Activated T-helper 2 cell treated with anti-CD3 and anti-CD28 coated beads, Interferon-gamma antibody, Interleukin-2, Interleukin-4, amounts not matched to agents 10 μg/mL and 5 μg/mL and 100 μg/mL, durations not matched to agents 14 hours and 24 hours and 36 hours (primary cell): Measurements from ENCODE around the gene TTC21B. TPM values are rescaled to one million over a fixed set of nuclear protein-coding genes. Genes with fewer than 3 reads are reported as not detected.

Experiments
- DNase-seq: peaks from one replicate; pipeline ENCODE4 v3.0.0; 2021; ENCODE audit warnings: low spot score
- H3K27ac Mint-ChIP-seq: one replicate; pipeline ENCODE4 v1.8.0; 2021; ENCODE audit warnings: mixed read lengths
- H3K27me3 Mint-ChIP-seq: one replicate; pipeline ENCODE4 v1.8.0; 2021; ENCODE audit warnings: low read depth, mixed read lengths
- H3K36me3 Mint-ChIP-seq: one replicate; pipeline ENCODE4 v1.8.0; 2021; ENCODE audit warnings: low read depth, mixed read lengths
- H3K4me1 Mint-ChIP-seq: one replicate; pipeline ENCODE4 v1.8.0; 2021; ENCODE audit warnings: low read depth, mixed read lengths
- H3K4me3 Mint-ChIP-seq: one replicate; pipeline ENCODE4 v1.8.0; 2021; ENCODE audit warnings: low read depth, mild to moderate bottlenecking, moderate library complexity, mixed read lengths
- H3K9me3 Mint-ChIP-seq: one replicate; pipeline ENCODE4 v1.8.0; 2021; ENCODE audit warnings: mixed read lengths
- intact Hi-C: fragments of 100-400 bp; cut with micrococcal nuclease; formaldehyde crosslinking; loops from one replicate; pipeline ENCODE4 v1.15.1; 2023
- total RNA-seq: library from RNA; stranded (reverse); gene quantifications from 2 replicates; pipeline ENCODE4 v1.2.3, GENCODE V29; 2022

The TTC21B gene
- total RNA-seq, 1 donor from 2014 or later = 19.7 TPM

GRCh38 chr2:165843351-165843750, 110.2 kb downstream of the TTC21B start:
- no peak overlapping the region for H3K4me3 Mint-ChIP-seq
- H3K9me3 Mint-ChIP-seq = no peaks in the 10 kb centered on the region
- H3K27me3 Mint-ChIP-seq = peaks cover 3% of the 10 kb centered on the region
- no peaks in the 10 kb centered on the region for H3K36me3 Mint-ChIP-seq
- H3K4me1 Mint-ChIP-seq = no peaks in the 10 kb centered on the region
- no peak for DNase-seq
- no peak overlapping the region for H3K27ac Mint-ChIP-seq
- intact Hi-C loops = no loop called here

DNA sequence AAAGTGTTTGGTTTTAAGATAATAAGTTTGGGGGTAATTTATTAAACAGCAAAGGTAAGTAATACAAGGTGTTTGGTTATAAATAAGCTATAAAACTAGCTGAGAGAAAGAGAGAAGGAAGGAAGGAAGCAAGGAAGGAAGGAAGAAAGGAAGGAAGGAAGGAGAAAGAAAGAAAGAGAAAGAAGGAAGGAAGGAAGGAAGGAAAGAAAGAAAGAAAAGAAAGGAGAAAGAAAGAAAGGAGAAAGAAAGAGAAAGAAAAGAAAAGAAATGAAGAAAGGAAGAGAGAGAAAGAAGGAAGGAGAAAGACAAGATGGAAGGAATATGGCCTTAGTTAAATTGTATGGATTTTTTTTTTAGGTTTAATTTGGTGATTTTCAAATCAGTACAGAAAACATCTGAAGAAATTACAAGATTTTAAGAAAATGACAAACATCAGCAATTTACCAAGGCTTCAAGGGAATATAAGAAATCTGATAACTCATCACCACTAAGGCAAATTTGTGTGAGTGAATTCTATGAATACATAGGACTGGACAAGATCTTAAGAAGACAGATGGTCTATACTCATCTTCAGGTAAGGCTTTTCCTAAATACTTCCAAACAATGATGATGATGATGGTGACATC, 113.1 kb downstream of the TTC21B start:
- Mint-ChIP-seq H3K4me1 (no peaks in the 10 kb centered on the region), H3K36me3 (no peaks in the 10 kb centered on the region), H3K4me3 (no peak overlapping the region), H3K27me3 (peaks cover 3% of the 10 kb centered on the region), H3K9me3 (no peaks in the 10 kb centered on the region), H3K27ac (no peak overlapping the region)
- intact Hi-C loops = no loop called here
- no peak for DNase-seq

GRCh38 chr2:165839610-165840009, 114.0 kb downstream of the TTC21B start:
- intact Hi-C loops = no loop called here
- Mint-ChIP-seq H3K27ac (no peak overlapping the region), H3K27me3 (peaks cover 3% of the 10 kb centered on the region), H3K4me3 (no peak overlapping the region), H3K36me3 (no peaks in the 10 kb centered on the region), H3K4me1 (no peaks in the 10 kb centered on the region), H3K9me3 (no peaks in the 10 kb centered on the region)
- no peak for DNase-seq

GRCh38 chr2:165837122-165837521, 116.5 kb downstream of the TTC21B start:
- H3K9me3 Mint-ChIP-seq = no peaks in the 10 kb centered on the region
- no peaks in the 10 kb centered on the region for H3K36me3 Mint-ChIP-seq
- peaks cover 3% of the 10 kb centered on the region for H3K27me3 Mint-ChIP-seq

DNA sequence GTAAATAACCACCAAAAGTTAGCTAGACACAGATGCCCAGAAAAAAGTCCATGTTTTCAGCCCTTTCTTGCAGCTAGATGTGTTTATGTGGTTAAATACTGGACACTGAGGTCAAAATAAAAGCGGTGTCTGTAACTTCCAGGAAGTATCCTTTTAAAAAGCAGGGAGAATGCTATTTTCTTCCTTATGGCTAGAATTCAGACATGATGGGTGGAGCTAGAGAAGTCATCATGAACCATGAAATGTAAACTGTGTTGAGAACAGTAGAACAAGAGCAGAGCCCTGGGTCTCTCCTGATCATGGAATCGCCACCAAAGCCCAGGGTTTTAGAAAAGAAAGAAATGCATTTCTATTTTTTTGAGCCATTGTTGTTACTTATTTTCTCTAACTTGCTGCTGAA, 118.2 kb downstream of the TTC21B start:
- no peaks in the 10 kb centered on the region for H3K9me3 Mint-ChIP-seq
- H3K4me3 Mint-ChIP-seq = no peak overlapping the region
- H3K27ac Mint-ChIP-seq = no peak overlapping the region
- DNase-seq = no peak
- H3K27me3 Mint-ChIP-seq = peaks cover 3% of the 10 kb centered on the region
- no peaks in the 10 kb centered on the region for H3K36me3 Mint-ChIP-seq
- H3K4me1 Mint-ChIP-seq = no peaks in the 10 kb centered on the region
- intact Hi-C loops = no loop called here

More at GRCh38 chr2:165837122-165837521, 116.5 kb downstream of the TTC21B start:
- intact Hi-C loops = no loop called here
- Mint-ChIP-seq H3K27ac (no peak overlapping the region), H3K4me1 (no peaks in the 10 kb centered on the region), H3K4me3 (no peak overlapping the region)
- DNase-seq = no peak

DNA sequence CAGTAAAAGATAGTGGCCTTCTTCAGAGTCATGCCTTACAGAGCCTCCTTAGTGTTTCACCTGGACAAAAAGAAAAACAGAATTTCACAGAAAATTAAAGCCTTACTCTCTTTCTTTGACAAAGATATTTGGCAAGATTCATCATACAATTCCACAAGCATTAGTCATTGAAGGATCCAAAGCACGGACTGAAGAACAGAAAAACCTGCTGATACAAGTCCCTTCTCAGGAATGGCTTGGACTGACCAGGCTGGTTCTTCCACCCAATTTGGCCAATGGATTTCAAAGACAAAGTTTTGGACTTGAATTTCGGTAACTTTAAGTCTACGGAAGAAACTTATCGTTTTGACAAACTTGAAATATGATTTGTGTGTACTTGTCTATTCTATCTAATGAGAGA, 120.4 kb downstream of the TTC21B start:
- intact Hi-C loops = no loop called here
- no peaks in the 10 kb centered on the region for H3K36me3 Mint-ChIP-seq

GRCh38 chr2:165827921-165828276, 125.7 kb downstream of the TTC21B start:
- no peak overlapping the region for H3K27ac Mint-ChIP-seq
- no peak for DNase-seq
- intact Hi-C loops = no loop called here
- H3K36me3 Mint-ChIP-seq = no peaks in the 10 kb centered on the region
- H3K9me3 Mint-ChIP-seq = no peaks in the 10 kb centered on the region
- H3K4me1 Mint-ChIP-seq = peaks cover 3% of the 10 kb centered on the region
- no peak overlapping the region for H3K4me3 Mint-ChIP-seq
- H3K27me3 Mint-ChIP-seq = peaks cover 22% of the 10 kb centered on the region

More for the DNA sequence above, 120.4 kb downstream of the TTC21B start:
- Mint-ChIP-seq H3K4me3 (no peak overlapping the region), H3K9me3 (no peaks in the 10 kb centered on the region), H3K27ac (no peak overlapping the region), H3K27me3 (peaks cover 2% of the 10 kb centered on the region), H3K4me1 (no peaks in the 10 kb centered on the region)
- DNase-seq = no peak

DNA sequence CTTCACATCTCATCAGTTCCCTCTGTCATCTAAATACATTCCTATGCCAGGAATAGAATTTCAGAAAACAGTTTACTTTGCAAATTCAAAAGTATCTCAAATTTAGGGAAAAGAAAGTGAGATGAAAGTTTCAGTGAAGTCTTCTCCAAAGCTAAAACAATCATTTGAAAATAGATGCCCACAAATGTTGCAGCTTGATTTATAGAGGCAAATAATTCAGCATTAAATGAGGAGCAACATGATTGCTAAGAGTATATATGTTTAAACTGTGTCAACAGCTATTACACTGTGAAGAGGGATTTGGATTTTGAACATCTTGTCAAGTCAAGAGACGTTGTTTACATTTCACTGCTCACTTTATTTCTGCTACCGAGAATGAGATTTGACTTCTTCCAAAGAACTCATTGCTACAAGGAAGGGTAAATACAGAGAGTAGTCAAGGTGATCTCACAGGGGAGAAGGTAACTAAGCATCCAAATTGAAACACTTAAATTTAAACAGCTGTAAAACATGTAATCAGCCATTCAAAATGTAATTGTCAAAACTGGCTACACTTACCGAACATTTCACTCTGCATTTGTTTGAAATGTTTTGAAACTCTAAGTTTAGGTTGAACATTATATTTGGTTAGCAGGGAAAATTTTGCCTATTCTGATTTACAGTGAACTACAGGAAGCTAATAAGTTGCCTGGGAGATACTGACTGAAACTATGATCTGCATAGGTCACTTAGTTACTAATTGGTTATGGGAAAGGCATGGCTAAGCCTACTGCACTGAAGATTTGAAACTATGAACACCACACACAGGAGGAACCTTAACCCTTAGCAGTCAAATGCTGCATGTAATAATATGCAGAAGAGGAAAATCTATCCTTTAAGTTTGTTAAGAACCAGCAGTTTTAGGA, 126.3 kb downstream of the TTC21B start:
- no peaks in the 10 kb centered on the region for H3K9me3 Mint-ChIP-seq
- H3K27me3 Mint-ChIP-seq = peaks cover 25% of the 10 kb centered on the region
- no peaks in the 10 kb centered on the region for H3K36me3 Mint-ChIP-seq
- no peak overlapping the region for H3K4me3 Mint-ChIP-seq
- peaks cover 6% of the 10 kb centered on the region for H3K4me1 Mint-ChIP-seq
- H3K27ac Mint-ChIP-seq = no peak overlapping the region
- no peak for DNase-seq
- intact Hi-C loops = no loop called here

GRCh38 chr2:165825041-165825440, 128.5 kb downstream of the TTC21B start:
- peaks cover 27% of the 10 kb centered on the region for H3K27me3 Mint-ChIP-seq
- intact Hi-C loops = no loop called here
- H3K27ac Mint-ChIP-seq = no peak overlapping the region
- H3K4me3 Mint-ChIP-seq = no peak overlapping the region
- H3K9me3 Mint-ChIP-seq = no peaks in the 10 kb centered on the region
- H3K36me3 Mint-ChIP-seq = no peaks in the 10 kb centered on the region
- peaks cover 6% of the 10 kb centered on the region for H3K4me1 Mint-ChIP-seq
- DNase-seq = no peak

Other genes with a start within 250 kb of the TTC21B start
- 21.3 and 21.6 TPM in 2 replicates for gene GALNT3, start 159.5 kb downstream of the TTC21B start, total RNA-seq
- gene SCN1A, start 174.2 kb upstream of the TTC21B start, total RNA-seq = not detected in 2 replicates